KOPT-K1 (cell line): ENCODE results near the gene ADAMTSL1.

Experiments
- H3K27ac ChIP-seq: fragments of 200-600 bp; sonication (generic); 2 replicates; pipeline ENCODE4 v1.5.1; 2016; ENCODE audit warnings: antibody characterized with exemption, mild to moderate bottlenecking, low read depth, low read length; ENCODE audit not compliant: poor library complexity, severe bottlenecking
- H3K36me3 ChIP-seq: fragments of 200-600 bp; sonication (generic); 2 replicates; pipeline ENCODE4 v1.5.1; 2017; ENCODE audit warnings: antibody characterized with exemption, mild to moderate bottlenecking, low read length, moderate library complexity; ENCODE audit not compliant: insufficient read depth
- H3K9me3 ChIP-seq: fragments of 200-600 bp; sonication (generic); 2 replicates; pipeline ENCODE4 v1.5.1; 2017; ENCODE audit warnings: antibody characterized with exemption, low read length, mild to moderate bottlenecking; ENCODE audit not compliant: insufficient read depth, poor library complexity, severe bottlenecking

Gene ADAMTSL1

DNA sequence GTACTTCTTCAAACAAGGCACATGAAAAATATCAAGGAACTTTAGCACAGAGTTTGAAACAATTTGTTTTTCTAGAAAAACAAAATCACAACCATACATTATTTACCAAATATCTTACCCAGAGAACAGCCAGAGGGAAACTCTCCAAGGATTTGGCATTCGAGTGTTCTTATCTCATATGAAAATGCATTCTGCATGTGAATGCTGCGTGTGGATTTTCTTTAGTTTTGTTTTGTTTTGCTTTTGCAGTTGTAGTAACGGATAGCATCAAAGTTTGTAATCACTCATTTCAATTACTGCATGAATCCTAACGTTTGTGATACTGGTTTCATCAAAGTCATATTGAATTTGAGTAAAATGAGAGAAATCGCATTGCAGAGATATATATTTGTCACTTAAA, 28.0 kb downstream of the ADAMTSL1 start:
- Histone ChIP-seq H3K27ac (no peak overlapping the region), H3K36me3 (no peaks in the 10 kb centered on the region), H3K9me3 (no peaks in the 10 kb centered on the region)

DNA sequence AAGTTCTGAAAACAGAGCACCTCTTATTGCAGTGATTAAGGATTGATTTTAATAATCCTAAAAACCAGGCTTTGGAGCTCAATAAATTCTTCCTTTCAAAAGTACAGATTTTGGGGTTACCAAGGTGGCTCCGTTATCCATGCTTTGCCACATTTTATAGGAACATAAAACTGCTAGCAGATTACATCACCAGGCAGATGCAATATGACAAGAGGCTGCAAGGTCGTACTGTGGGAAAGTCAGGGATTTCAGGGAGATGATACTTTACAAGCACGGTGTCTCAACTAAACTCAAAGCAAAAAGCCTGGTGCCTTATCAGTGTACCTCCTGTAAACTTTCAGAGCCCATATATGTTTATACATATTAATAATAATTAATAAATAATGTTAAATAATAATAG, 28.6 kb downstream of the ADAMTSL1 start:
- Histone ChIP-seq H3K9me3 (no peaks in the 10 kb centered on the region), H3K27ac (no peak overlapping the region), H3K36me3 (no peaks in the 10 kb centered on the region)

DNA sequence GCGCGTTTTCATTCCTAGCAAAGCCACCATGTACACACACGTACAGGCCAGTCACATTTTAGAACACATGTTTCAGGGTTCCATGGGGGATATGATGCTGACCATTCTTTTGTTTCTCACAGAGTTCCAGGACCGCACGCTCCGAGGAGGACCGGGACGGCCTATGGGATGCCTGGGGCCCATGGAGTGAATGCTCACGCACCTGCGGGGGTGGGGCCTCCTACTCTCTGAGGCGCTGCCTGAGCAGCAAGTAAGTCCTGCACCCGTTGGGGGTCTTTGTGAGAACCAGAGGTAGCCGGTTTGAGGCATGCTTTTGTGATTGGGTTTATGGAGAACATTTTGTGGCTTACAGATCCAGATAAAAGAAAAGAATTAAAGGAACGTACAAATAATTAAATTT, 30.8 kb downstream of the ADAMTSL1 start:
- H3K27ac ChIP-seq, result no peak overlapping the region
- no peaks in the 10 kb centered on the region for H3K9me3 ChIP-seq
- H3K36me3 ChIP-seq, result no peaks in the 10 kb centered on the region

DNA sequence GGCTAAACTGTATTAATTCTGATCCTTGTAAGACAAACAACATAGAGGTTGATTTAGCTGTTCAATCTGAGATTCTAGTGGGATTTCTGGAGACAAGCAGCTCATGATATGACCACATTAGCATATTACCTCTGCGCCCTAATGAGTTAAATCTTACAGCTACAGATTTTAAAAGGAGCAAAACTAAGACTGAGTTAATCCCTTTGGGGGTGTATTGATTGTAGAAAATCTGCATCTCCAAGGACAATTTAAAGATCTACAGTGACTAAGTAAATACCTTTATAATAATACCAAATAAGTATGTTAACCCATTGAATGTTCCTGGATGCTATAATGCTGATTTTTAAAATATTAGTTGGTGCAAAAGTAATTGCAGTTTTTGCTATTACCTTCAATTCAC, 33.2 kb downstream of the ADAMTSL1 start:
- no peaks in the 10 kb centered on the region for H3K36me3 ChIP-seq

DNA sequence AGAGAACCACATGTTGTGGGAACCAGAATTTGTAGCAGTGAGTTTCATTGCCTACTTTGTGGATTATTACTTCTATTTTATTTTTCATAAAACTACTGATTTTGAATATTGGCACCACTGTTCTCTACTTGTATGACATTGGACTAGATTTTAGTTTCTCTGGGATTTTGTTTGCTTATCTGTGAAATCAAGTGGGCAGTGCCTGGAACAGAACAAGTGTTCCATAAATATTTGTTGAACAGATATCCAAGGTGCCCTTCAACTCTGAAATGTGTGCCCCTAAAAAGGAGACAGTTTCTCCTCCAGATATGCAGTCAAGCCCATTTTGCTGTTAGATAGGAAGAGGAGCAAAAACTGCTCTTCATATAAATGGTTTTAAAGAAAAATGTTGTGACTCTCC, 42.6 kb downstream of the ADAMTSL1 start:
- H3K9me3 ChIP-seq, result no peaks in the 10 kb centered on the region
- no peak overlapping the region for H3K27ac ChIP-seq
- H3K36me3 ChIP-seq, result no peaks in the 10 kb centered on the region

More for the DNA sequence above, 33.2 kb downstream of the ADAMTSL1 start:
- no peak overlapping the region for H3K27ac ChIP-seq
- no peaks in the 10 kb centered on the region for H3K9me3 ChIP-seq

DNA sequence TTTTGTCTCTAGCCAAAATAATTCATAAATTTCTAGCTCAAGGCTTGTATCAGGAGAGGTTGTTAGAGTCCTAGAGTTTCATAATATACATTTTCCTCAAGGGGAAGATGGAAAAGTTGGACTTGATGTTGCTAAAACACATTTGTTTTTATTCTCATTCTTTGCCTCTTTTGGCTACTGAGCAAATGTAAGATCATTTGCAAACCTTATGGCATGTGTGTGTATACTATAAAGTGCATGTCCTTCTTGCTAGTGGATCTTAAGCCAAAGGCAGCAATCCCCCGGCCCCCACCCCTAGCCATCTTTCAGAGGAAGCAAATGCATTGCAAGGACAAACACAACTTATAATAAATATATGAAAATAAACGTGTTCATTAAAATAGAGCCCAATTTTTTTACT, 43.0 kb downstream of the ADAMTSL1 start:
- no peaks in the 10 kb centered on the region for H3K9me3 ChIP-seq
- H3K27ac ChIP-seq, result no peak overlapping the region
- H3K36me3 ChIP-seq, result no peaks in the 10 kb centered on the region

DNA sequence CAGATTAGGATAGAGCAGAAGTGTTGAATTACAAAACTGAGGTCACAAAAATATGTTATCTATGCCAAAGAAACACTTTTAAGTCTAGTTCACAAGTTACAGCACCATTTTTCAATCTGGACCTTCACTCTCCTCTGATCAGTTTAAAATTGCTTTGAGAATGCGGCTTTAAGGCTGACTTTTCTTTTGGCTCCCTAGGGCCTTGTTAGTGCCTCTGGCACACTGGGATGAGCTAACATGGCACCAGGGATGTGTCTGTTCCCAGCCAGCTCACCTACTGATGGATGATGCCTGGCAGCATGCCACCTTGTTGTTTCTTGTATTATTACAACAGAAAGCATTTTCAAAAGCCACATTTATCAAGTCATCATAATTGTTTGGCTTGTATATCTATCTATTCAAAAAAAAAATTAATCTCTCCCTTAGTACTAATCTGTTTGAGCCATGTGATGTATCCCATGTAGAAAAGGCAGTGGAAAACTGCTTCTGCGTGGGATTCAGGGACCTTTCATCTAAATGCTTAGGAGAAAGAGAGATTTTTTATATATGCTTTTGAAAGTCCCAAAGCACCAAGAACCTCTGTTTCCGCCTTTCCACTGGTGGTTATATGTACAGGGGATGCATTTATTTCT, 46.6 kb downstream of the ADAMTSL1 start:
- H3K9me3 ChIP-seq, result no peaks in the 10 kb centered on the region
- no peak overlapping the region for H3K27ac ChIP-seq
- no peaks in the 10 kb centered on the region for H3K36me3 ChIP-seq

DNA sequence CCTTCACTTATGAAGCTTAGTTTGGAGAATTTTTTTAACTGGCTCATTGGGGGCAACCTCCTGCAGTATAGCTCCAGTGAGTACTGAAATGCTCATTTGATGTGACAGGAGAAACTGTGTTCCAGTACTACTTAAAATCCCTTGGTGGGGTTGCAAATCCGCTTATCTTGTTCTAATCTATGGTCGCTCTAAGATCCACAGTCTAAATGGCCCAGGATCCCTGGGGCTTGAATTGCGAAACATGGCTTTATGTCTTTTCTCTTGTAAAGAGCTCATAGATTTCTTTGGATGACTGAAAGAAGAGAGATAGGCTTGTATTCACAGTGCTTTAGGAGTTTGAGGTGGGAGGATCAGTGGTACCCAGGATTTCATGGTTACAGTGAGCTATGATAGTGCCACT, 52.7 kb downstream of the ADAMTSL1 start:
- Histone ChIP-seq H3K36me3 (no peaks in the 10 kb centered on the region), H3K27ac (no peak overlapping the region), H3K9me3 (no peaks in the 10 kb centered on the region)

DNA sequence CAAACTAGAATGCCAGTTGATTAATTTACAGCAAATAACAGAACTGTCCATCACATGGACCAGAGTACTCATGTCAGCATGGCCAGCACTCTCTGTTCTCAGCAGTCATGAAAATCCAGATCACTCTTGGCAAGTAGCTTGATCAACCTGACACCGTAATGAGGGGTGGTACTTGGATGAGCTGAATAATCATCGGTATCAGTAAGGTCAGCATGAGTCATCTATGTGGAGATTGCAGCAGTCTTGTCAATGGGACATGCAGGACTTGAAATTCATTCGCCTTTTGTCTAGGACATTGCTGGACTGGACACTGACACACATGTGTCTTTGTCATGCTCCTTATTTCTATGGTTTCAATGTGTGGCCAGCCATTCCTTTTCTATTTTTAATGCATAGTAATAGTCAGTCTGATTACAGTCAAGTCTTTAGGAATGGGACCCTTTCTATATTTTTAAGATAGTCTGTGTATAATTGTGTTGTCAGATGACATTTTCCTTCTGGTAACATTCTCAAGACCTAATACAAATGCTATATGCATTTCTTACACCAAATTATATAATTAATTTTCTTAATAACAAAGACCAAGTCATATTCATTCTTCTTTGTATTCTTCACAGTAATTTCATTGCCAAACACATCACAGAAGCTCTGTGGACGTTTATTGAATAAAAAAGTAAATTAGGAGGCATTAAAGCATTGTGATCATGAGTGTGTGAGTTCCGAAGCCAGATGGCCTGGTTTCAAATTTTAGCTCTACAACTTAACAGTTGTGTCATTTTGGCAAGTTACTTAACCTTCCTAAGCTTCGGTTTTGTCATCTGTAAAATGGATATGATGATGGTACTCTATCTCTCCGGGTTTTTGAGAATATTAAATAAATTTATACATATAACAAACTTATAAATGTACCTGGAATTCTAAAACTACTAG, 57.4 kb downstream of the ADAMTSL1 start:
- Histone ChIP-seq H3K36me3 (no peaks in the 10 kb centered on the region), H3K27ac (no peak overlapping the region), H3K9me3 (peaks cover 24% of the 10 kb centered on the region)

DNA sequence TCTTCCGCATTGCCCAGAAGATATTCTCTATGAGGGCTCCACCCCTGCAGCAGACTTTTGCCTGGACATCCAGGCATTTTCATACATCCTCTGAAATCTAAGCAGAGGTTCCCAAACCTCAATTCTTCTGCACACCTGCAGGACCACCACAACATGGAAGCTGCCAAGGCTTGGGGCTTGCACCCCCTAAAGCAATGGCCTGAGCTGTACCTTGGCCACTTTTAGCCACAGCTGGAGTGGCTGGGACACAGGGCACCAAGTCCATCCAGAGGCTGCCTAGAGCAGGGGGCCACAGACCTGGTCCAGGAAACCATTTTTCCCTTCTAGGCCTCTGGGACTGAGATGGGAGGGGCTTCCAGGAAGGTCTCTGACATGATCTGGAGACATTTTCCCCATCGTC, 60.7 kb downstream of the ADAMTSL1 start:
- Histone ChIP-seq H3K9me3 (peaks cover 24% of the 10 kb centered on the region), H3K27ac (no peak overlapping the region), H3K36me3 (no peaks in the 10 kb centered on the region)

DNA sequence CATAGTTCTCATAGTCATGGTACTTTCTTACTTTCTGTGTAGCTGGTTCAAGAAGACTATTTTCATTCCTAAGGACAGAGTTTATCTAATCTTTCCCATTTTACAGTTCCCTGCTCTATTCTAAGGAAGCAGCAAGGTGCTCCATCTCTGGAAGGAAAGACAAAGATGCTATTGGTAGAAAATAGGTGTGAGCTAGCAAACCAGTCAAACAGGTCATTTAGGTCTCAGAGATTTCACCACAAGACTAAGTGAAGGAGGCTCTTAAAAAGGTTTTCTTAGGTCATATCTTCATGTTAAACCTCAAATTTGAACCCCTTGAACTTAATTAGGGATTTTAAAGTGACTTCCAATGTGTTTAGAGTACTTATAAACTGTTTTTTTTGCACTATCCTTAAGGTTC, 62.6 kb downstream of the ADAMTSL1 start:
- no peak overlapping the region for H3K27ac ChIP-seq
- H3K9me3 ChIP-seq, result peaks cover 24% of the 10 kb centered on the region
- no peaks in the 10 kb centered on the region for H3K36me3 ChIP-seq

DNA sequence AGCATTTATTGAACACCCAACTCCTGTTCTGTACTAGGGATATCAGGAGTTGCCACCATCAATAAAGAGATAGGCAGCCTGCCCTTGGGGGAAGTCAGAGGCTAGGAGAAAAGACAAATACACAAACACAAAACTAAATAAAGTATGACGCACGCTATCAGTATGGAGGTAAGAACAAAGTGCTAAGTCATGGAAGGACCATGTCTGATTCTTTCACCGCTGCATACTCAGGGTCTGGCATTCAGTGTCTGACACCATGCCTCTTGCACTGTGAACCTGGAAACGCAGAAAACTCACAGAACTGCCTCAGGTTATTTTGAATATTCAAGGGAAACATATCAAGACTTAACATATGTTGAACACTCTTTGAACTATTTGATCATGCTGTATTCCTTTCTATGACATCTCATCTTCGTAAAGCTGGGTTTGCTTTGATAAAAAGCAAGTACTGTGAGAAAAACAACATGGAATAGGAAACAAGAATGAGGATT, 65.3 kb downstream of the ADAMTSL1 start:
- H3K36me3 ChIP-seq, result no peaks in the 10 kb centered on the region
- H3K27ac ChIP-seq, result no peak overlapping the region
- peaks cover 17% of the 10 kb centered on the region for H3K9me3 ChIP-seq

DNA sequence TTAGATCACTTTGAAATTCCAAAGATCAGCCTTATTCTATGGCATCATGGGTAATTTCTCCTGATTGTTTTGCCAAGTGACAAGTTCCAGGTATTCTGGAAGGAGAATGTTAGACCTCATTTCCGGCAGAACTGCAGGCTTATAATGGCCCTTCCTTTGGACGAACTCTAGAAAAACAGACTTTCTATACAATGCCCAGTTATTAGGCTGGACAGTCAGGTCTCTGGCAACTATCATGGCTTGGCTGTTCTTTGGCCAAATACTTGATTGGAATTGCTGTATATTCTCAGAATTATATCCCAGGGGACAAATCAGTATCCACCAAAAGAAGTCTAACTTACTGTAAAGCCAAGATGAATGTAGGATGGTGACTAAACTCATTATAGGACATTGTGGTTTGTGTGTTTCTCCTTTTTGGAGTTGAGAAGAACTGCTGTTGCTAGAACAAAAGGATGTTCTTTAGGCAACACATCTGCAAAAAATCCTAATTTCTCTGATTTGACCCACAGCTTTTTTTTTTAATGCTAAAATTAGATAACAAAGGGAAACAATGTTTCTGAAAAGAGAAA, 69.0 kb downstream of the ADAMTSL1 start:
- no peaks in the 10 kb centered on the region for H3K9me3 ChIP-seq
- no peaks in the 10 kb centered on the region for H3K36me3 ChIP-seq
- no peak overlapping the region for H3K27ac ChIP-seq

DNA sequence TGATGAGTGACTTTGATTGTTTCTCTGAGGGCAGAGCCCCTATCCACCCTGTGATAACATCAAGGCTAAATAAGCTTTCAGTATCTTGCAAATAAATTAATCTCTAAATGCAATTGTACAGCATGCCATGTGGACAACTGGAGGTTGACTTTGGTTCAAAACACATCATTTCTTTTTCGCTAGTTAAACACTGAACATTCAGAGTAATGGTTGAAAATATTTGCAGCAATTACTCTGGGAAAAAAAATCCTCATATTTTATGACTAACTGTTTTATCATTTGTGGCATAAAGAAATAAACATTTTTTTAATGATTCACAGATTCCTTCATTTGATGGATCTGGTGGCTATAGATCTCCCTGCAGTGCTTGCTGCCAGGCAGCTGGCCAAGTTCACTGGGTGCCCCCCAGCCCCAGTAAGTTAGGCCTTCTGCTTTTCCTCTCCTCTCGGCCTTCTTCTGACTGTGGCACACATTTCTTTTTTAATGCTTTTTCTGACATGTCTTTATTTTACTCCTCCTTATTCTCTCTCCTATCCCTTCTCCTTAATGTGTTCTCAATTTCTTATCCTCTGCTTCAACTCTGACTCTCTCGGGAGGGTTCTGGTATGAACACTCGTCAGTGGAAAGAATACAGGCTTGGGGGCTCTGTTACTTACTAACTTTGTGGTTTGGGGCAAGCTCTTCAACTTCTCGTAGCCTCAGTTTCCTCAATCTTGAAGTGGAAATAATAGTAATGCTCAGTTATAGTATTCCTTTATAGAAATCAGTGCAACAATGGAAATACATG, 69.6 kb downstream of the ADAMTSL1 start:
- H3K27ac ChIP-seq, result no peak overlapping the region
- no peaks in the 10 kb centered on the region for H3K36me3 ChIP-seq
- H3K9me3 ChIP-seq, result no peaks in the 10 kb centered on the region

DNA sequence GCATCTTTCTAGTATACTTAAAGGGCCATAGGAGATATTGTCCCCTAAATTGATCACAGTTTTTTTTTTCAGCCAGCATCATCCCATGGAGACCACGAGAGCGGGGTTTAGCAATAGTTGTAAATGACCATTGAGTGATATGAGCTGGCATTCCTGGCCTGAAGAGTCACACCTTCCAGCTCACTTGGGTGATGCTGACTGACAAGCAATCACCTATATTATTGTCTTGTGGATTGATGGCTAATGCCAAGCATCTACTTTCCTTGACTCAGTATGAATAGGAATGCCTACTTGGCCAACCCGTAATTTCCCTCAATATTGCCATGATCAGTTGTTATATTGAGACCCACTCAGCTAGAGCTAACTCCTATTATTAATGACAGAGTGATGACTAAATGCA, 70.5 kb downstream of the ADAMTSL1 start:
- no peak overlapping the region for H3K27ac ChIP-seq
- H3K36me3 ChIP-seq, result no peaks in the 10 kb centered on the region
- no peaks in the 10 kb centered on the region for H3K9me3 ChIP-seq
